Measurements from ENCODE around the gene HOOK1. TPM values are rescaled to one million over a fixed set of nuclear protein-coding genes. Genes with fewer than 3 reads are reported as not detected.

HOOK1 gene
- total RNA-seq, 1 experiment from 2014 or later, result 42.0 TPM

DNA sequence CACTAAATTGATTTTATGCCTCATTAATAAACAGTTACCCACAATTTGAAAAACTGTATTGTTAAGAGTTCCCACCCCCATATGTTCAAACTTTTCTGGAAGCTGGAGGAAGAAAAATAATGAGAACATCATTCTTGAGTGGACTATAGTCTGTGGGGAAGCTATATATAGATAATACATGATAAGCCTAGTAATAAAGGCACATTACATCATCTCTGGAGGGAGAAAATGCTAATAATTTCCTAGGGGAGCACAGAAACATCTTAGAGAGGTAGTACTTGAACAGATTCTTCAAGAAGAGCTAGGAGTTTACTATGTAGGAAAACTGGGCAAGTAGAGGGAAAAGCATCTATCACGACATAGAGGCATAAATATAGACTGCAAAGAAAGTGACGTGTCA is 92.2 kb downstream of the HOOK1 start:
- H3K14ac ChIP-seq (ENCODE audit: insufficient read depth, low read length), result no peak overlapping the region
- Mint-ChIP-seq H3K27ac (no peak overlapping the region), H3K4me3 (no peak overlapping the region), H3K36me3 (ENCODE audit: insufficient read depth in 1 of 3, low read depth in 3 of 3) (no peaks in the 10 kb centered on the region), H3K9me3 (no peaks in the 10 kb centered on the region), H3K27me3 (ENCODE audit: low read depth) (no peaks in the 10 kb centered on the region), H3K4me1 (peaks cover 7 to 12% of the 10 kb centered on the region in 2 experiments)
- H2BK20ac ChIP-seq (ENCODE audit: low read depth, low read length, poor library complexity, severe bottlenecking), result no peak overlapping the region
- no peak overlapping the region for H2BK120ac ChIP-seq (ENCODE audit: low read depth, low read length, poor library complexity, severe bottlenecking)
- H3K79me2 ChIP-seq (ENCODE audit: insufficient read depth, low read length), result no peaks in the 10 kb centered on the region
- no peak overlapping the region for H3K4ac ChIP-seq (ENCODE audit: low read depth, low read length)
- no peak overlapping the region for H3K4me2 ChIP-seq (ENCODE audit: insufficient read depth, insufficient read length, low read length)
- no peak overlapping the region for H2BK12ac ChIP-seq (ENCODE audit: insufficient read length, low read depth, low read length)
- WGBS (ENCODE audit: extremely low coverage, insufficient read length, low lambda C conversion rate), result no CpG with 5 or more reads among the region's 2 CpGs
- no peak overlapping the region for H3T11ph ChIP-seq (ENCODE audit: low read length)
- H2BK15ac ChIP-seq (ENCODE audit: low read depth, low read length), result no peak overlapping the region
- no peak overlapping the region for H4K5ac ChIP-seq (ENCODE audit: insufficient read length, low read depth, low read length)
- DNase-seq, result no peak
- no peak for TF ChIP-seq CTCF (conservative IDR thresholded peaks at IDR 0.05)
- no peak overlapping the region for H3K23ac ChIP-seq (ENCODE audit: insufficient read length, low read depth, low read length)
- no peaks in the 10 kb centered on the region for H3K23me2 ChIP-seq (ENCODE audit: insufficient read length, low read depth, low read length, poor library complexity, severe bottlenecking)
- no peak overlapping the region for H4K91ac ChIP-seq (ENCODE audit: insufficient read length, low read depth, low read length)
- H4K8ac ChIP-seq (replicated peaks; ENCODE audit: insufficient read length, low read depth, low read length), result no peak overlapping the region
- H3K18ac ChIP-seq (ENCODE audit: insufficient read length, low read depth, low read length), result no peak overlapping the region
- no peaks in the 10 kb centered on the region for H3K4me1 ChIP-seq (ENCODE audit: insufficient read depth, low read length)
- no peaks in the 10 kb centered on the region for H3K79me1 ChIP-seq (ENCODE audit: insufficient read depth, low read depth, low read length, poor library complexity, severe bottlenecking)
- H2BK5ac ChIP-seq (ENCODE audit: insufficient read length, low read length), result no peak overlapping the region
- H3K56ac ChIP-seq (ENCODE audit: insufficient read length, low read depth, low read length), result no peak overlapping the region
- H3K27me3 ChIP-seq (ENCODE audit: insufficient read depth, low read length), result no peaks in the 10 kb centered on the region
- no peak overlapping the region for H3K9ac ChIP-seq (ENCODE audit: extremely low read depth, insufficient read length, low read length)
- H3K9me3 ChIP-seq (ENCODE audit: control insufficient read depth, low read depth, low read length), result no peaks in the 10 kb centered on the region
- H4K20me1 ChIP-seq (ENCODE audit: control insufficient read depth, insufficient read depth, insufficient read length), result no peaks in the 10 kb centered on the region
- no peak overlapping the region for H2AK5ac ChIP-seq (ENCODE audit: insufficient read length, low read length)
- no peak overlapping the region for H3K27ac ChIP-seq (ENCODE audit: insufficient read length, low read depth, low read length)
- H2AFZ ChIP-seq (ENCODE audit: low read length), result no peak overlapping the region

All from H9 (cell line).